ENCODE data around the gene TMEM52B. TPM values are rescaled to one million over a fixed set of nuclear protein-coding genes. Genes with fewer than 3 reads are reported as not detected.

Gene TMEM52B
- total and polyA plus RNA-seq, 9 of the 15 experiments (the other 6 are each of a cell fraction or from before 2014, with no cell fraction given), result not detected

DNA sequence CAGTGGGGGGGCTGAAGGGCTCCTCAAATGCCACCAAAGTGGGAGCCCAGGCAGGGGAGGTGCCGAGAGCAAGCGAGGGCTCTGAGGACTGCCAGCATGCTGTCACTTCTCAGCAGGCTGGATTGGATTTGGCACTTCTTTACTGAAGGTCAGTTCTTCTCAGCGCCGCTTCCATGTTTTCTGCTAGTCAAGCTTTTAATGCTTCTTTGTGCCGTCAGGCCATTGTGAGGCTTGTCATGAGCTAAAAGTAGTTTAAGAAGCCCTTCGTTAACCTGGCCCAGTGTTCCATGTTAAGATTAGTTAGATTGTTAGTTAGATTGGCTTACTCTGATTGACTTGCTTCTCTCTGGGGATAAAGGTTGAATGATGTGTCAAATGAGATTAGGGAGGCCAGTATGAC is 47.3 kb downstream of the TMEM52B start:
- intact Hi-C loops (cut with micrococcal nuclease) (no loop called here), in situ Hi-C loops (cut with MboI) (loop anchor here (25.0 kb wide), 1 partner anchor 986 kb away; no protein-coding TSS in a partner anchor)
- Histone ChIP-seq H3K9me3 (replicated peaks; ENCODE audit: control insufficient read depth, insufficient read depth, low read depth, low read length) (no peaks in the 10 kb centered on the region), H3K79me2 (ENCODE audit: control insufficient read depth, insufficient read depth, low read length) (no peaks in the 10 kb centered on the region), H3K27me3 (ENCODE audit: control insufficient read depth in 2 of 2, insufficient read depth in 2 of 2, low read length in 2 of 2) (no peaks in the 10 kb centered on the region), H3K27ac (ENCODE audit: extremely low read depth, low read depth, low read length) (no peak overlapping the region), H3K4me3 (no peak overlapping the region), H3K4me1 (replicated peaks in 1 of 2; ENCODE audit: control insufficient read depth in 2 of 2, insufficient read depth in 2 of 2, low read length in 2 of 2) (no peaks in the 10 kb centered on the region), H3K9ac (ENCODE audit: insufficient read depth in 1 of 2, low read depth in 2 of 2, low read length in 2 of 2) (no peak overlapping the region), H3K36me3 (ENCODE audit: control insufficient read depth, insufficient read depth, low read length) (peaks cover 3% of the 10 kb centered on the region; the same call in 1 of the 3 replicates), H3K4me2 (ENCODE audit: insufficient read depth, low read length) (no peak overlapping the region), H2AFZ (ENCODE audit: low read depth, low read length) (no peak overlapping the region), H4K20me1 (replicated peaks; ENCODE audit: control insufficient read depth, insufficient read depth, low read length) (no peaks in the 10 kb centered on the region), H3K9me1 (ENCODE audit: control insufficient read depth, insufficient read depth, low read length) (no peaks in the 10 kb centered on the region)
- POLR2A ChIA-PET, result no interaction called here
- CTCF ChIA-PET (ENCODE audit: low intra/inter-chr PET ratio), result no interaction called here
- ATAC-seq, result no peak
- no peak for FAIRE-seq
- BruUV-seq (replicated peaks), result no TSS peak
- 35% methylated on average over 4 of the region's 6 CpGs for WGBS (ENCODE audit: insufficient coverage, low coverage, missing lambda C conversion rate)
- DNase-seq (ENCODE audit: extremely low read depth in 1 of 4, low spot score in 3 of 4), result no peak
- no peak for TF ChIP-seq TBL1XR1 (IDR thresholded peaks at IDR 0.05; ENCODE audit: low read length in 2 of 2)
- TF ChIP-seq PTRF (tag; IDR thresholded peaks at IDR 0.05), result no peak
- TF ChIP-seq CCNT2 (IDR thresholded peaks at IDR 0.05; ENCODE audit: borderline replicate concordance, extremely low read depth, insufficient read length, low read depth, low read length), result no peak

DNA sequence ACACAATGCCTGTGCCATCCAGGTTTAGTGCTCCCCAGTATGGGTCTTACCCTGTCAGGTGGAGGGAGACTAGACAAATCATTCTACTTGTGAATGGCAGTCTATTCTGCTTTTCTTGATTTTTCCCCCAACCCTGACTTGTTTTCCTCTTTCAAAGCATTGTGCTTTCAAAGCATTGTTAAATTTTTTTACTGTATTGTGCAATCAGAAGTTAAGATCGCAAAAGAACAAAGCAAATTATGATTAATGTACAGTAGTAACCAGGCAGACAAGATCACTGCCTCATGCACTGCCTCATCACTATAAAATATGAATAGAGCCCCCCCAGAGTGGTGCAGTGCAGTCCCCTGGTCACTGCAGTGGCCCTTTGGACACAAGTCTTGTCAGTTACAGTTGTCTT is 47.9 kb downstream of the TMEM52B start:
- intact Hi-C loops (cut with micrococcal nuclease) (no loop called here), in situ Hi-C loops (cut with MboI) (loop anchor here (25.0 kb wide), 1 partner anchor 986 kb away; no protein-coding TSS in a partner anchor)
- H3K4me3 ChIP-seq, result no peak overlapping the region
- TF ChIP-seq, protein P1, sequence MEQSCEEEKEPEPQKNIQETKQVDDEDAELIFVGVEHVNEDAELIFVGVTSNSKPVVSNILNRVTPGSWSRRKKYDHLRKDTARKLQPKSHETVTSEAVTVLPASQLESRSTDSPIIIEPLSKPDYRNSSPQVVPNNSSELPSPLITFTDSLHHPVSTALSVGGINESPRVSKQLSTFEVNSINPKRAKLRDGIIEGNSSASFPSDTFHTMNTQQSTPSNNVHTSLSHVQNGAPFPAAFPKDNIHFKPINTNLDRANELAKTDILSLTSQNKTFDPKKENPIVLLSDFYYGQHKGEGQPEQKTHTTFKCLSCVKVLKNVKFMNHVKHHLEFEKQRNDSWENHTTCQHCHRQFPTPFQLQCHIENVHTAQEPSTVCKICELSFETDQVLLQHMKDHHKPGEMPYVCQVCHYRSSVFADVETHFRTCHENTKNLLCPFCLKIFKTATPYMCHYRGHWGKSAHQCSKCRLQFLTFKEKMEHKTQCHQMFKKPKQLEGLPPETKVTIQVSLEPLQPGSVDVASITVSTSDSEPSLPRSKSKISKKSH (CRISPR knock-in tag; IDR thresholded peaks at IDR 0.05), result no peak
- TF ChIP-seq CEBPG (CRISPR knock-in tag; IDR thresholded peaks at IDR 0.05), result no peak
- 0 out of 4 replicates have a peak, but pooled peaks of 1 of the 2 experiments have one; percentile 25 for TF ChIP-seq CEBPG (tag; conservative IDR thresholded peaks at IDR 0.05 in 1 of 2, IDR thresholded peaks at IDR 0.05 in 1 of 2)
- peak; percentile 38; the same call in 1 of the 2 replicates for TF ChIP-seq CEBPB (tag; IDR thresholded peaks at IDR 0.05)
- no peaks in the 10 kb centered on the region for H3K4me1 ChIP-seq (replicated peaks in 1 of 2; ENCODE audit: control insufficient read depth in 2 of 2, insufficient read depth in 2 of 2, low read length in 2 of 2)
- H3K79me2 ChIP-seq (ENCODE audit: control insufficient read depth, insufficient read depth, low read length), result no peaks in the 10 kb centered on the region
- no TSS peak for BruUV-seq (replicated peaks)
- ATAC-seq (no peak), FAIRE-seq (no peak), DNase-seq (ENCODE audit: extremely low read depth in 1 of 4, low spot score in 3 of 4) (no peak)
- H3K9me1 ChIP-seq (ENCODE audit: control insufficient read depth, insufficient read depth, low read length), result no peaks in the 10 kb centered on the region
- no peak overlapping the region for H3K4me2 ChIP-seq (ENCODE audit: insufficient read depth, low read length)
- no peaks in the 10 kb centered on the region for H3K9me3 ChIP-seq (replicated peaks; ENCODE audit: control insufficient read depth, insufficient read depth, low read depth, low read length)
- POLR2A ChIA-PET, result no interaction called here
- H3K9ac ChIP-seq (ENCODE audit: insufficient read depth in 1 of 2, low read depth in 2 of 2, low read length in 2 of 2), result no peak overlapping the region
- WGBS (ENCODE audit: insufficient coverage, low coverage, missing lambda C conversion rate), result 0% methylated on average over 1 of the region's 1 CpG
- H2AFZ ChIP-seq (ENCODE audit: low read depth, low read length), result no peak overlapping the region
- CTCF ChIA-PET (ENCODE audit: low intra/inter-chr PET ratio), result no interaction called here
- H3K27me3 ChIP-seq (ENCODE audit: control insufficient read depth in 2 of 2, insufficient read depth in 2 of 2, low read length in 2 of 2), result no peaks in the 10 kb centered on the region
- peaks cover 3% of the 10 kb centered on the region; the same call in 1 of the 3 replicates for H3K36me3 ChIP-seq (ENCODE audit: control insufficient read depth, insufficient read depth, low read length)
- H4K20me1 ChIP-seq (replicated peaks; ENCODE audit: control insufficient read depth, insufficient read depth, low read length), result no peaks in the 10 kb centered on the region
- H3K27ac ChIP-seq (ENCODE audit: extremely low read depth, low read depth, low read length), result no peak overlapping the region

Data from K562 (cell line).